ENCODE data around the gene TOB1.

TOB1 gene

GRCh38 chr17:50866261-50866949 is at the start of gene TOB1:
Gene TOB1 (minus strand): TSS chr17:50866354. CDS start chr17:50864017, 2,337 bp downstream.
- peak; percentile 93 for DNase-seq

- DNase-seq, result no peak
These were observed 48.4 kb upstream of the TOB1 start for GRCh38 chr17:50914505-50915063.

- no peak for DNase-seq
These were observed 47.0 kb upstream of the TOB1 start for GRCh38 chr17:50913120-50913519.

- DNase-seq, result no peak
These were observed 45.7 kb upstream of the TOB1 start for GRCh38 chr17:50911890-50912289.

- no peak for DNase-seq
These were observed 45.3 kb upstream of the TOB1 start for GRCh38 chr17:50911450-50911849.

GRCh38 chr17:50909765-50910605 is 43.8 kb upstream of the TOB1 start:
- no peak for DNase-seq

- no peak for DNase-seq
These were observed 43.0 kb upstream of the TOB1 start for GRCh38 chr17:50908860-50909764.

GRCh38 chr17:50908140-50908859 is 42.1 kb upstream of the TOB1 start:
- DNase-seq, result no peak

GRCh38 chr17:50906443-50906842 is 40.3 kb upstream of the TOB1 start:
- no peak for DNase-seq

GRCh38 chr17:50905460-50905803 is 39.3 kb upstream of the TOB1 start:
- peak; percentile 96 for DNase-seq

- peak; percentile 63 for DNase-seq
These were observed 38.6 kb upstream of the TOB1 start for GRCh38 chr17:50904518-50905459.

GRCh38 chr17:50903604-50904517 is 37.7 kb upstream of the TOB1 start:
- peak; percentile 25 for DNase-seq

- no peak for DNase-seq
These were observed 36.5 kb upstream of the TOB1 start for GRCh38 chr17:50902372-50903353.

- DNase-seq, result no peak
These were observed 34.3 kb upstream of the TOB1 start for GRCh38 chr17:50900383-50900892.

GRCh38 chr17:50899559-50900319 is 33.6 kb upstream of the TOB1 start:
- DNase-seq, result no peak

- no peak for DNase-seq
These were observed 32.9 kb upstream of the TOB1 start for GRCh38 chr17:50899005-50899460.

- DNase-seq, result no peak
These were observed 32.3 kb upstream of the TOB1 start for GRCh38 chr17:50898369-50899004.

All from NCI-H2171 (cell line).